Measurements from ENCODE around the gene EXOSC10.

Gene EXOSC10

GRCh38 chr1:11145741-11146140 lies 46.1 kb upstream of the EXOSC10 start:
- no peaks in the 10 kb centered on the region for H3K4me1 ChIP-seq (ENCODE audit: control insufficient read depth, insufficient read depth, low read length)
- no peak overlapping the region for H3K4me3 ChIP-seq (ENCODE audit: low read depth, low read length)
- ChIA-PET POLR2A (no interaction called here), CTCF (no interaction called here)
- no peaks in the 10 kb centered on the region for H3K9me3 ChIP-seq (ENCODE audit: control insufficient read depth, insufficient read depth, low read depth, low read length)
- H3K27ac ChIP-seq (ENCODE audit: extremely low read depth, low read depth, low read length), result no peak overlapping the region
- TF ChIP-seq, protein P1, sequence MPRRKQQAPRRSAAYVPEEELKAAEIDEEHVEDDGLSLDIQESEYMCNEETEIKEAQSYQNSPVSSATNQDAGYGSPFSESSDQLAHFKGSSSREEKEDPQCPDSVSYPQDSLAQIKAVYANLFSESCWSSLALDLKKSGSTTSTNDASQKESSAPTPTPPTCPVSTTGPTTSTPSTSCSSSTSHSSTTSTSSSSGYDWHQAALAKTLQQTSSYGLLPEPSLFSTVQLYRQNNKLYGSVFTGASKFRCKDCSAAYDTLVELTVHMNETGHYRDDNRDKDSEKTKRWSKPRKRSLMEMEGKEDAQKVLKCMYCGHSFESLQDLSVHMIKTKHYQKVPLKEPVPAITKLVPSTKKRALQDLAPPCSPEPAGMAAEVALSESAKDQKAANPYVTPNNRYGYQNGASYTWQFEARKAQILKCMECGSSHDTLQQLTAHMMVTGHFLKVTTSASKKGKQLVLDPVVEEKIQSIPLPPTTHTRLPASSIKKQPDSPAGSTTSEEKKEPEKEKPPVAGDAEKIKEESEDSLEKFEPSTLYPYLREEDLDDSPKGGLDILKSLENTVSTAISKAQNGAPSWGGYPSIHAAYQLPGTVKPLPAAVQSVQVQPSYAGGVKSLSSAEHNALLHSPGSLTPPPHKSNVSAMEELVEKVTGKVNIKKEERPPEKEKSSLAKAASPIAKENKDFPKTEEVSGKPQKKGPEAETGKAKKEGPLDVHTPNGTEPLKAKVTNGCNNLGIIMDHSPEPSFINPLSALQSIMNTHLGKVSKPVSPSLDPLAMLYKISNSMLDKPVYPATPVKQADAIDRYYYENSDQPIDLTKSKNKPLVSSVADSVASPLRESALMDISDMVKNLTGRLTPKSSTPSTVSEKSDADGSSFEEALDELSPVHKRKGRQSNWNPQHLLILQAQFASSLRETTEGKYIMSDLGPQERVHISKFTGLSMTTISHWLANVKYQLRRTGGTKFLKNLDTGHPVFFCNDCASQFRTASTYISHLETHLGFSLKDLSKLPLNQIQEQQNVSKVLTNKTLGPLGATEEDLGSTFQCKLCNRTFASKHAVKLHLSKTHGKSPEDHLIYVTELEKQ (tag by site-specific recombination; IDR thresholded peaks at IDR 0.05; ENCODE audit: borderline replicate concordance), result no peak
- TF ChIP-seq, protein P2, sequence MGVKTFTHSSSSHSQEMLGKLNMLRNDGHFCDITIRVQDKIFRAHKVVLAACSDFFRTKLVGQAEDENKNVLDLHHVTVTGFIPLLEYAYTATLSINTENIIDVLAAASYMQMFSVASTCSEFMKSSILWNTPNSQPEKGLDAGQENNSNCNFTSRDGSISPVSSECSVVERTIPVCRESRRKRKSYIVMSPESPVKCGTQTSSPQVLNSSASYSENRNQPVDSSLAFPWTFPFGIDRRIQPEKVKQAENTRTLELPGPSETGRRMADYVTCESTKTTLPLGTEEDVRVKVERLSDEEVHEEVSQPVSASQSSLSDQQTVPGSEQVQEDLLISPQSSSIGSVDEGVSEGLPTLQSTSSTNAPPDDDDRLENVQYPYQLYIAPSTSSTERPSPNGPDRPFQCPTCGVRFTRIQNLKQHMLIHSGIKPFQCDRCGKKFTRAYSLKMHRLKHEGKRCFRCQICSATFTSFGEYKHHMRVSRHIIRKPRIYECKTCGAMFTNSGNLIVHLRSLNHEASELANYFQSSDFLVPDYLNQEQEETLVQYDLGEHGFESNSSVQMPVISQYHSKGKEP (tag by site-specific recombination; IDR thresholded peaks at IDR 0.05), result no peak
- no peak for TF ChIP-seq ZNF623 (tag by site-specific recombination; IDR thresholded peaks at IDR 0.05)
- TF ChIP-seq ZNF114 (tag by site-specific recombination; IDR thresholded peaks at IDR 0.05), result no peak
- TF ChIP-seq KLF7 (tag by site-specific recombination; IDR thresholded peaks at IDR 0.05; ENCODE audit: borderline replicate concordance), result no peak
- no peak for TF ChIP-seq ZNF48 (tag by site-specific recombination; IDR thresholded peaks at IDR 0.05)
- no peak for TF ChIP-seq KLF9 (tag by site-specific recombination; IDR thresholded peaks at IDR 0.05; ENCODE audit: low read depth)
- TF ChIP-seq ZNF155 (tag by site-specific recombination; IDR thresholded peaks at IDR 0.05), result no peak
- TF ChIP-seq, protein P3, sequence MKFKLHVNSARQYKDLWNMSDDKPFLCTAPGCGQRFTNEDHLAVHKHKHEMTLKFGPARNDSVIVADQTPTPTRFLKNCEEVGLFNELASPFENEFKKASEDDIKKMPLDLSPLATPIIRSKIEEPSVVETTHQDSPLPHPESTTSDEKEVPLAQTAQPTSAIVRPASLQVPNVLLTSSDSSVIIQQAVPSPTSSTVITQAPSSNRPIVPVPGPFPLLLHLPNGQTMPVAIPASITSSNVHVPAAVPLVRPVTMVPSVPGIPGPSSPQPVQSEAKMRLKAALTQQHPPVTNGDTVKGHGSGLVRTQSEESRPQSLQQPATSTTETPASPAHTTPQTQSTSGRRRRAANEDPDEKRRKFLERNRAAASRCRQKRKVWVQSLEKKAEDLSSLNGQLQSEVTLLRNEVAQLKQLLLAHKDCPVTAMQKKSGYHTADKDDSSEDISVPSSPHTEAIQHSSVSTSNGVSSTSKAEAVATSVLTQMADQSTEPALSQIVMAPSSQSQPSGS (tag by site-specific recombination; IDR thresholded peaks at IDR 0.05; ENCODE audit: low read depth), result no peak
- peaks cover 19 to 90% of the 10 kb centered on the region in 2 experiments; a peak in 2 of 3 replicates for H3K36me3 ChIP-seq (ENCODE audit: control insufficient read depth in 2 of 2, insufficient read depth in 1 of 2, low read length in 2 of 2)

GRCh38 chr1:11144570-11145256 lies 45.0 kb upstream of the EXOSC10 start:
- Histone ChIP-seq H3K4me3 (ENCODE audit: low read depth, low read length) (no peak overlapping the region), H3K27ac (ENCODE audit: extremely low read depth, low read depth, low read length) (no peak overlapping the region), H3K4me1 (ENCODE audit: control insufficient read depth, insufficient read depth, low read length) (no peaks in the 10 kb centered on the region), H3K36me3 (ENCODE audit: control insufficient read depth in 2 of 2, insufficient read depth in 1 of 2, low read length in 2 of 2) (peaks cover 19 to 88% of the 10 kb centered on the region in 2 experiments; a peak in 2 of 3 replicates), H3K9me3 (ENCODE audit: control insufficient read depth, insufficient read depth, low read depth, low read length) (no peaks in the 10 kb centered on the region)
- ChIA-PET CTCF (interaction anchor here (1.1 kb wide), 1 partner anchor 97 kb away, joined by 8 read pairs; no protein-coding TSS in a partner anchor), POLR2A (interaction anchor here (0.6 kb wide), 1 partner anchor 112 kb away, joined by 4 read pairs; no protein-coding TSS in a partner anchor)
- TF ChIP-seq YY2 (tag by site-specific recombination; IDR thresholded peaks at IDR 0.05) (no peak), ZNF664 (tag by site-specific recombination; IDR thresholded peaks at IDR 0.05) (no peak), ZNF777 (tag by site-specific recombination; IDR thresholded peaks at IDR 0.05; ENCODE audit: borderline replicate concordance) (no peak), ZNF175 (tag by site-specific recombination; IDR thresholded peaks at IDR 0.05) (no peak), ZNF791 (tag by site-specific recombination; IDR thresholded peaks at IDR 0.05) (no peak), ZXDB (tag by site-specific recombination; IDR thresholded peaks at IDR 0.05) (no peak), ZNF19 (tag by site-specific recombination; IDR thresholded peaks at IDR 0.05; ENCODE audit: low read depth) (no peak), GLIS1 (tag by site-specific recombination; IDR thresholded peaks at IDR 0.05) (no peak), ZNF677 (tag by site-specific recombination; IDR thresholded peaks at IDR 0.05) (no peak), ZNF157 (tag by site-specific recombination; IDR thresholded peaks at IDR 0.05) (no peak), ELK4 (IDR thresholded peaks at IDR 0.05; ENCODE audit: borderline replicate concordance, low read depth, low read length) (no peak)
- TF ChIP-seq, protein P4, sequence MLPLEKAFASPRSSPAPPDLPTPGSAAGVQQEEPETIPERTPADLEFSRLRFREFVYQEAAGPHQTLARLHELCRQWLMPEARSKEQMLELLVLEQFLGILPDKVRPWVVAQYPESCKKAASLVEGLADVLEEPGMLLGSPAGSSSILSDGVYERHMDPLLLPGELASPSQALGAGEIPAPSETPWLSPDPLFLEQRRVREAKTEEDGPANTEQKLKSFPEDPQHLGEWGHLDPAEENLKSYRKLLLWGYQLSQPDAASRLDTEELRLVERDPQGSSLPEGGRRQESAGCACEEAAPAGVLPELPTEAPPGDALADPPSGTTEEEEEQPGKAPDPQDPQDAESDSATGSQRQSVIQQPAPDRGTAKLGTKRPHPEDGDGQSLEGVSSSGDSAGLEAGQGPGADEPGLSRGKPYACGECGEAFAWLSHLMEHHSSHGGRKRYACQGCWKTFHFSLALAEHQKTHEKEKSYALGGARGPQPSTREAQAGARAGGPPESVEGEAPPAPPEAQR (tag by site-specific recombination; IDR thresholded peaks at IDR 0.05), result no peak
- TF ChIP-seq, protein P5, sequence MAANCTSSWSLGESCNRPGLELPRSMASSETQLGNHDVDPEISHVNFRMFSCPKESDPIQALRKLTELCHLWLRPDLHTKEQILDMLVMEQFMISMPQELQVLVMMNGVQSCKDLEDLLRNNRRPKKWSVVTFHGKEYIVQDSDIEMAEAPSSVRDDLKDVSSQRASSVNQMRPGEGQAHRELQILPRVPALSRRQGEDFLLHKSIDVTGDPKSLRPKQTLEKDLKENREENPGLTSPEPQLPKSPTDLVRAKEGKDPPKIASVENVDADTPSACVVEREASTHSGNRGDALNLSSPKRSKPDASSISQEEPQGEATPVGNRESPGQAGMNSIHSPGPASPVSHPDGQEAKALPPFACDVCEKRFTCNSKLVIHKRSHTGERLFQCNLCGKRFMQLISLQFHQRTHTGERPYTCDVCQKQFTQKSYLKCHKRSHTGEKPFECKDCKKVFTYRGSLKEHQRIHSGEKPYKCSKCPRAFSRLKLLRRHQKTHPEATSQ (tag by site-specific recombination; IDR thresholded peaks at IDR 0.05), result no peak

All from HEK293 (cell line).